GM23248 (cell line): Measurements from ENCODE around the gene MORC2. TPM values are rescaled to one million over a fixed set of nuclear protein-coding genes. Genes with fewer than 3 reads are reported as not detected.

Experiments
- DNase-seq: peaks from one replicate; pipeline ENCODE4 v3.0.0-alpha.2; 2015
- H2AFZ ChIP-seq: fragments of 200-600 bp; sonication (generic); 2 replicates; pipeline ENCODE4 v1.6.1; 2016; ENCODE audit warnings: antibody characterized with exemption
- H3F3A ChIP-seq: fragments of 200-600 bp; sonication (generic); 2 replicates; pipeline ENCODE4 v1.6.1; 2016; ENCODE audit warnings: mild to moderate bottlenecking, antibody characterized with exemption, mixed run types; ENCODE audit not compliant: insufficient read depth
- H3K27ac ChIP-seq: fragments of 200-600 bp; sonication (generic); 2 replicates; pipeline ENCODE4 v1.5.1; 2016; ENCODE audit warnings: mild to moderate bottlenecking
- H3K27me3 ChIP-seq: fragments of 200-600 bp; sonication (generic); replicated peaks from 2 replicates; pipeline ENCODE4 v1.6.1; 2016; ENCODE audit warnings: mild to moderate bottlenecking; ENCODE audit not compliant: insufficient read depth
- H3K36me3 ChIP-seq: fragments of 200-600 bp; sonication (generic); 2 replicates; pipeline ENCODE4 v1.6.1; 2016; ENCODE audit warnings: low read depth, mild to moderate bottlenecking
- H3K4me1 ChIP-seq: fragments of 200-600 bp; sonication (generic); 2 replicates; pipeline ENCODE4 v1.6.1; 2016; ENCODE audit warnings: mild to moderate bottlenecking; ENCODE audit not compliant: insufficient read depth
- H3K4me2 ChIP-seq: fragments of 200-600 bp; sonication (generic); one replicate; pipeline ENCODE4 v1.6.1; 2016; ENCODE audit warnings: mild to moderate bottlenecking; ENCODE audit not compliant: unreplicated experiment
- H3K4me3 ChIP-seq: fragments of 200-600 bp; sonication (generic); 2 replicates; pipeline ENCODE4 v1.5.1; 2016; ENCODE audit warnings: mild to moderate bottlenecking
- H3K79me2 ChIP-seq: fragments of 200-600 bp; sonication (generic); 2 replicates; pipeline ENCODE4 v1.6.1; 2016; ENCODE audit warnings: mild to moderate bottlenecking; ENCODE audit not compliant: insufficient read depth
- H3K9ac ChIP-seq: fragments of 200-600 bp; sonication (generic); 2 replicates; pipeline ENCODE4 v1.6.1; 2016; ENCODE audit warnings: mild to moderate bottlenecking
- H3K9me2 ChIP-seq: fragments of 200-600 bp; sonication (generic); 2 replicates; pipeline ENCODE4 v1.6.1; 2016; ENCODE audit warnings: mixed run types, mild to moderate bottlenecking, moderate library complexity; ENCODE audit not compliant: insufficient read depth
- H3K9me3 ChIP-seq: fragments of 200-600 bp; sonication (generic); one replicate; pipeline ENCODE4 v1.6.1; 2017; ENCODE audit warnings: low read depth
- H4K20me1 ChIP-seq: fragments of 200-600 bp; sonication (generic); 2 replicates; pipeline ENCODE4 v1.6.0; 2016; ENCODE audit not compliant: insufficient read depth
- EZH2 ChIP-seq: fragments of 200-600 bp; sonication (generic); IDR thresholded peaks from 2 replicates; pipeline ENCODE4 v1.6.1; 2018; ENCODE audit warnings: antibody characterized with exemption, mild to moderate bottlenecking; ENCODE audit not compliant: insufficient read depth, poor library complexity, severe bottlenecking
- EZH2phosphoT487 ChIP-seq: fragments of 200-600 bp; sonication (generic); IDR thresholded peaks from 2 replicates; pipeline ENCODE4 v1.6.1; 2018; ENCODE audit warnings: antibody characterized with exemption, moderate library complexity, mild to moderate bottlenecking, low read depth; ENCODE audit not compliant: insufficient read depth
- WGBS, 2 experiments: methylation state at CpG; one replicate each; pipeline ENCODE4 v1.1.6; 2015 to 2017; ENCODE audit warnings: low lambda C conversion rate in 2 of 2, low coverage in 1 of 2; ENCODE audit errors: missing lambda C conversion rate in 2 of 2; 5-methylcytosine and 5-hydroxymethylcytosine counted together
- in situ Hi-C: fragments of 300-500 bp; cut with MboI; formaldehyde crosslinking; loops from 2 replicates; pipeline ENCODE4 v1.15.0; 2020
- polyA plus RNA-seq: library from polyadenylated mRNA; unstranded; fragments of >200 nt; fragmentation: Nextera tagmentation; extraction: Ambion mirVana; gene quantifications from 2 replicates; pipeline ENCODE4 v1.2.1, GENCODE V29; 2016
- total RNA-seq: library from RNA; depleted of rRNA; stranded (reverse); fragments of >200 nt; shearing (Covaris generic); gene quantifications from 2 replicates; pipeline ENCODE4 v1.2.3, GENCODE V29; 2014

The MORC2 gene
- total and polyA plus RNA-seq, 2 experiments from 2014 or later, result 13.2 to 16.8 TPM

DNA sequence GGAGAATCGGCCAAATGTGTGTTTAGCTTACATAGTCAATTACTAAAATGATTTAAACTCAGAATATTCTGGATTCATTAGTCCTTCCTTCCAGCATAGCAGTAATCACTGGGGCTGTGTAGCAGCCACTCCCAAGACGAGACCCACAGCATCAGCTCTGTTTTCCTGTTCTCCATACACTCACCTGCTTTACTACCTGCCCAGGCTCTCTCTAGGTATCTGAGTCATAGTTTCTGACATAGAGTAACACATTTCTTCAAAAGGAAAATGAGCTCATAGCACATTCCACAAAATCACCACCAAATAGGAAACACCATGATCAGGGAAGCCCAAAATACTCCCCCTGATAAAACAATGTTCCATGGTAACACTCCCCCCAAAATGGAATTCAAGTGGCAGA is 22.9 kb downstream of the MORC2 start:
- no peaks in the 10 kb centered on the region for H4K20me1 ChIP-seq
- TF ChIP-seq EZH2 (no peak), EZH2phosphoT487 (no peak)
- H3F3A ChIP-seq, result no peaks in the 10 kb centered on the region
- no peak overlapping the region for H3K4me2 ChIP-seq
- peaks cover 76% of the 10 kb centered on the region; the same call in 1 of the 2 replicates for H3K36me3 ChIP-seq
- H3K4me3 ChIP-seq, result no peak overlapping the region
- H3K9me2 ChIP-seq, result no peaks in the 10 kb centered on the region
- WGBS, 2 experiments, result 98 to 100% methylated on average over 2 of the region's 2 CpGs
- H3K4me1 ChIP-seq, result no peaks in the 10 kb centered on the region
- no peak overlapping the region for H2AFZ ChIP-seq
- no peak overlapping the region for H3K27ac ChIP-seq
- H3K27me3 ChIP-seq, result no peaks in the 10 kb centered on the region
- H3K79me2 ChIP-seq, result no peaks in the 10 kb centered on the region
- DNase-seq, result no peak
- H3K9ac ChIP-seq, result no peak overlapping the region
- no peaks in the 10 kb centered on the region for H3K9me3 ChIP-seq
- in situ Hi-C loops, result no loop called here

DNA sequence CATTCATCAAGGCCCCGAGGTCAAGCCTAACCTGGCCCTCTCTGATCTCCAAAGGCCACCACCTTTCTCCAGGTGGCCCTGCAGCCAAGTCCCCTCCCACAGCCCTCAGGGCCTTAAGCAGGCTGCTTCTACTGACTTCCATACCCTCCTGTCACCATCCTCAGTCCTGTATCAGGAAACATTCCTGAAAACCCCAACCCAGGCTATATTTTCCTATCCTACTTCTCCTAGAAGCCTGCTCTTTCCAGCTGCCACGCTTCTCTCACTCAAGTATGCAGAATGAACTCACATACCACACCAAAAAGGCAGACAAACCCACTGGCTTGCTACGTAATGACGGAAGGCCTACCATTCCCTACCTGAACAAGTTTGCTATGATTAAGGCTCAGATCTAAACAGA is 23.6 kb downstream of the MORC2 start:
- H3K4me2 ChIP-seq, result no peak overlapping the region
- peaks cover 76% of the 10 kb centered on the region; the same call in 1 of the 2 replicates for H3K36me3 ChIP-seq
- in situ Hi-C loops, result no loop called here
- no peaks in the 10 kb centered on the region for H4K20me1 ChIP-seq
- no peaks in the 10 kb centered on the region for H3K79me2 ChIP-seq
- no peak for TF ChIP-seq EZH2
- no peak for TF ChIP-seq EZH2phosphoT487
- no peak overlapping the region for H3K27ac ChIP-seq
- H3K4me1 ChIP-seq, result no peaks in the 10 kb centered on the region
- H3K4me3 ChIP-seq, result no peak overlapping the region
- H3K27me3 ChIP-seq, result no peaks in the 10 kb centered on the region
- H3F3A ChIP-seq, result no peaks in the 10 kb centered on the region
- H3K9ac ChIP-seq, result no peak overlapping the region
- H2AFZ ChIP-seq, result no peak overlapping the region
- DNase-seq, result no peak
- H3K9me3 ChIP-seq, result no peaks in the 10 kb centered on the region
- 94 to 99% methylated on average over 4 of the region's 4 CpGs for WGBS, 2 experiments
- no peaks in the 10 kb centered on the region for H3K9me2 ChIP-seq

DNA sequence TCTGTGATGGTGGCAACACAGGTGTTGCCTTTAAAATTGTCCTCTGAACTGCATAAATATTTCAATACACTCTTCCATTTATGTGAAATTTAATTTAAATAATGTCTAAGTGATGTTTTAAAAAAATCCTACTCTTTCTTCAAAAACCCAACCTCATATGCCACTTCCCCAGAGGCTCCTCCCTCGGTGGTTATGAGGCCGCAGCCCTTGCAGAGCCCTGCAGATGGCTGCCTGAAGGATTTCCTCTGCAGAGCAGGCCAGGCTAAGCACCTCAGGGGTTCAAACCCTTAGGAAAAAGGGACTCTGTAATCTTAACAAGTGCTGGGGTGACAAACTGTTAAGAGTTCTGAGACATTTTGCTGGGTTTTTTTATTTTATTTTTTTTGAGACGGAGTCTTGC is 25.2 kb downstream of the MORC2 start:
- no peaks in the 10 kb centered on the region for H3K27me3 ChIP-seq
- no peaks in the 10 kb centered on the region for H3K9me3 ChIP-seq
- TF ChIP-seq EZH2phosphoT487 (no peak), EZH2 (no peak)
- in situ Hi-C loops, result no loop called here
- peaks cover 74% of the 10 kb centered on the region; the same call in 1 of the 2 replicates for H3K36me3 ChIP-seq
- DNase-seq, result no peak
- H3K4me1 ChIP-seq, result no peaks in the 10 kb centered on the region
- H3K27ac ChIP-seq, result no peak overlapping the region
- H3K79me2 ChIP-seq, result no peaks in the 10 kb centered on the region
- WGBS, 2 experiments, result 95 to 100% methylated on average over 3 of the region's 3 CpGs
- no peak overlapping the region for H2AFZ ChIP-seq
- no peak overlapping the region for H3K9ac ChIP-seq
- H3K4me2 ChIP-seq, result no peak overlapping the region
- no peaks in the 10 kb centered on the region for H3K9me2 ChIP-seq
- H4K20me1 ChIP-seq, result no peaks in the 10 kb centered on the region
- no peak overlapping the region for H3K4me3 ChIP-seq
- H3F3A ChIP-seq, result no peaks in the 10 kb centered on the region

DNA sequence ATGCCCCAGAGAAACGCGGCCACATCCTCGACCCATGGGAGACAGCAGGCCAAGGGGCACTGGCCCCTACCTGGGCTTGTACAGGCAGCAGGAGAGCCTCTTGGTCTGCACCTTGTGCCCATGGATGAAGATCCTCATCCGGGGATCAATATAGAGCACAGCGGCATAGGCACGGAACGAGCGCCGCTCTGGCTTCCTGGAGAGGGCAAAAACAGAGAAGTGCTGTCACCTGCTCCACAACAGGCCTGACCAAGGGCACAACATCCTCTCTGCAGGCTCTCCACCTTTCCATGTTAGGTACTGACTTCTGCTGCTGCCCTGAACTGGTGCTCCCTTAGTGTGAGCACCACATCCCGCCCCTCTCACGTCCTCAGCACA is 27.2 kb downstream of the MORC2 start:
- Histone ChIP-seq H3K79me2 (no peaks in the 10 kb centered on the region), H2AFZ (no peak overlapping the region), H4K20me1 (no peaks in the 10 kb centered on the region), H3K27me3 (no peaks in the 10 kb centered on the region), H3K9me3 (no peaks in the 10 kb centered on the region), H3K36me3 (peaks cover 73% of the 10 kb centered on the region; the same call in 1 of the 2 replicates), H3K27ac (no peak overlapping the region), H3K4me3 (no peak overlapping the region), H3K4me2 (no peak overlapping the region), H3K4me1 (no peaks in the 10 kb centered on the region), H3K9me2 (no peaks in the 10 kb centered on the region), H3K9ac (no peak overlapping the region), H3F3A (no peaks in the 10 kb centered on the region)
- in situ Hi-C loops, result no loop called here
- DNase-seq, result no peak
- TF ChIP-seq EZH2phosphoT487 (no peak), EZH2 (no peak)
- 94 to 95% methylated on average over 11 of the region's 11 CpGs for WGBS, 2 experiments
